K562 (cell line): ENCODE data around the gene TRAPPC2B. TPM values are rescaled to one million over a fixed set of nuclear protein-coding genes. Genes with fewer than 3 reads are reported as not detected.
A peak's percentile ranks its signal among the peaks of the same experiment; 100 is the strongest.

ENCODE experiments used
- ATF1 ChIP-seq, 2 experiments: fragments of 450-650 bp in 1 of 2; IDR thresholded peaks; 2 replicates each; pipeline ENCODE4 v1.6.1; 2016; ENCODE audit warnings: missing compliant biosample characterization in 1 of 2, missing genetic modification characterization in 1 of 2
- BRCA1 ChIP-seq, 2 experiments: fragments of 450-650 bp in 1 of 2; sonication (generic) in 1 of 2; formaldehyde crosslinking in 1 of 2; IDR thresholded peaks; 2 replicates each; pipeline versions ENCODE4 v1.5.0 to v1.6.1; 2017 to 2020; ENCODE audit warnings: mild to moderate bottlenecking in 1 of 2, missing genetic modification reagents in 1 of 2
- C11orf30 ChIP-seq: fragments of 450-650 bp; IDR thresholded peaks from 2 replicates; pipeline ENCODE4 v1.6.1; 2016; ENCODE audit warnings: low read depth, mild to moderate bottlenecking
- CBFA2T2 ChIP-seq: fragments of 450-650 bp; conservative IDR thresholded peaks from 2 replicates; pipeline ENCODE4 v1.6.1; 2017; ENCODE audit warnings: mild to moderate bottlenecking
- CREM ChIP-seq: IDR thresholded peaks from 2 replicates; pipeline ENCODE4 v1.6.1; 2014; ENCODE audit warnings: antibody characterized with exemption, low read depth
- EP400 ChIP-seq: fragments of 450-650 bp; IDR thresholded peaks from 2 replicates; pipeline ENCODE4 v1.6.1; 2017; ENCODE audit warnings: antibody characterized with exemption, mild to moderate bottlenecking, moderate library complexity
- ETV5 ChIP-seq: sonication (generic); formaldehyde crosslinking; IDR thresholded peaks from 2 replicates; pipeline ENCODE4 v1.4.0; 2020; ENCODE audit warnings: low read depth, mild to moderate bottlenecking, missing genetic modification reagents
- KHSRP ChIP-seq: fragments of 450-650 bp; IDR thresholded peaks from 2 replicates; pipeline ENCODE4 v1.6.1; 2017
- MYBL2 ChIP-seq, 2 experiments: fragments of 450-650 bp in 1 of 2; sonication (generic) in 1 of 2; formaldehyde crosslinking in 1 of 2; IDR thresholded peaks; 2 replicates each; pipeline versions ENCODE4 v1.6.1 to v1.8.1; 2017 to 2022; ENCODE audit warnings: borderline replicate concordance in 1 of 2, inconsistent platforms in 1 of 2, low read depth in 1 of 2, mild to moderate bottlenecking in 1 of 2, missing genetic modification reagents in 1 of 2, moderate library complexity in 1 of 2
- NFYB ChIP-seq: IDR thresholded peaks from 2 replicates; pipeline ENCODE4 v1.6.1; 2011; ENCODE audit warnings: mild to moderate bottlenecking, moderate library complexity; ENCODE audit not compliant: insufficient read length; ENCODE audit errors: extremely low read depth
- NRF1 ChIP-seq, 2 experiments: fragments of 450-650 bp; IDR thresholded peaks in 1 of 2; conservative IDR thresholded peaks in 1 of 2; 2 replicates each; pipeline ENCODE4 v1.6.1; 2014; ENCODE audit warnings: mild to moderate bottlenecking in 2 of 2
- RBM34 ChIP-seq: fragments of 200-400 bp; formaldehyde crosslinking; IDR thresholded peaks from 2 replicates; pipeline ENCODE4 v1.6.1; 2018; ENCODE audit warnings: low read length, borderline replicate concordance; ENCODE audit not compliant: insufficient read depth
- RFX1 ChIP-seq: fragments of 450-650 bp; IDR thresholded peaks from 2 replicates; pipeline ENCODE4 v1.6.1; 2016; ENCODE audit warnings: mild to moderate bottlenecking, moderate library complexity
- SIN3B ChIP-seq: fragments of 450-650 bp; IDR thresholded peaks from 2 replicates; pipeline ENCODE4 v1.6.1; 2017; ENCODE audit warnings: low read depth, mild to moderate bottlenecking, moderate library complexity
- SOX6 ChIP-seq: fragments of 450-650 bp; IDR thresholded peaks from 2 replicates; pipeline ENCODE4 v1.6.1; 2014; ENCODE audit warnings: mild to moderate bottlenecking
- SP1 ChIP-seq: sonication (generic); formaldehyde crosslinking; IDR thresholded peaks from 2 replicates; pipeline ENCODE4 v1.8.1; 2022; ENCODE audit warnings: mild to moderate bottlenecking, missing genetic modification reagents
- SRSF1 ChIP-seq: fragments of 200-400 bp; formaldehyde crosslinking; IDR thresholded peaks from 2 replicates; pipeline ENCODE4 v1.6.1; 2017; ENCODE audit warnings: mild to moderate bottlenecking, low read depth, low read length, moderate library complexity
- STAG1 ChIP-seq: sonication (generic); formaldehyde crosslinking; IDR thresholded peaks from 2 replicates; pipeline ENCODE4 v1.5.0; 2020; ENCODE audit warnings: missing genetic modification reagents, borderline replicate concordance
- TAF7 ChIP-seq: fragments of 450-650 bp; IDR thresholded peaks from 2 replicates; pipeline ENCODE4 v1.6.1; 2016; ENCODE audit warnings: missing genetic modification characterization, missing compliant biosample characterization
- ZBTB7A ChIP-seq: IDR thresholded peaks from 2 replicates; pipeline ENCODE4 v1.6.1; 2011; ENCODE audit warnings: low read depth, mild to moderate bottlenecking, low read length, moderate library complexity, borderline replicate concordance; ENCODE audit not compliant: control insufficient read depth
- ZNF12 ChIP-seq: sonication (generic); formaldehyde crosslinking; IDR thresholded peaks from 2 replicates; pipeline ENCODE4 v1.4.0; 2020; ENCODE audit warnings: mild to moderate bottlenecking, missing genetic modification reagents
- ZNF764 ChIP-seq: fragments of 250-450 bp; sonication (Bioruptor Pico); IDR thresholded peaks from 2 replicates; pipeline ENCODE4 v1.4.0; 2020; ENCODE audit warnings: low read depth, mild to moderate bottlenecking, moderate library complexity
- ZNF830 ChIP-seq: fragments of 250-450 bp; sonication (Bioruptor Pico); IDR thresholded peaks from 2 replicates; pipeline ENCODE4 v1.5.0; 2021; ENCODE audit warnings: mild to moderate bottlenecking
- polyA plus RNA-seq, 8 experiments: library from polyadenylated mRNA; depleted of rRNA in 4 of 8; stranded (reverse) in 5 of 8; unstranded in 3 of 8; fragments of >200 nt; fragmentation: Nextera tagmentation in 2 of 8; fragmentation: Illumina TruSeq in 1 of 8; extraction: Ambion mirVana in 2 of 8; extraction: Trizol in 1 of 8; gene quantifications; 2 replicates each; pipeline versions ENCODE4 v1.2.1 to v1.2.3, GENCODE V29; 2011 to 2014; ENCODE audit warnings: inconsistent platforms in 1 of 8, missing spikeins in 1 of 8
- total RNA-seq, 7 experiments: library from RNA; depleted of rRNA in 6 of 7; stranded (reverse); fragments of >200 nt in 6 of 7; fragmentation: Illumina TruSeq in 2 of 7; extraction: Trizol in 2 of 7; gene quantifications; 2 replicates each; pipeline versions ENCODE4 v1.2.1 to v1.2.3, GENCODE V29; 2011 to 2021; ENCODE audit warnings: low replicate concordance in 1 of 7
- TF ChIP-seq, protein P1 (sequence below): fragments of 250-450 bp; sonication (Bioruptor Pico); IDR thresholded peaks from 2 replicates; pipeline ENCODE4 v1.5.0; 2020; ENCODE audit warnings: mild to moderate bottlenecking, borderline replicate concordance
- TF ChIP-seq, protein P2 (sequence below): fragments of 250-450 bp; sonication (Bioruptor Pico); IDR thresholded peaks from 2 replicates; pipeline ENCODE4 v1.4.0; 2020; ENCODE audit warnings: mild to moderate bottlenecking

The TRAPPC2B gene
- total and polyA plus RNA-seq, 9 of the 15 experiments (the other 6 are each of a cell fraction or from before 2014, with no cell fraction given): 2.2 to 20.4 (median 4.6) TPM

DNA sequence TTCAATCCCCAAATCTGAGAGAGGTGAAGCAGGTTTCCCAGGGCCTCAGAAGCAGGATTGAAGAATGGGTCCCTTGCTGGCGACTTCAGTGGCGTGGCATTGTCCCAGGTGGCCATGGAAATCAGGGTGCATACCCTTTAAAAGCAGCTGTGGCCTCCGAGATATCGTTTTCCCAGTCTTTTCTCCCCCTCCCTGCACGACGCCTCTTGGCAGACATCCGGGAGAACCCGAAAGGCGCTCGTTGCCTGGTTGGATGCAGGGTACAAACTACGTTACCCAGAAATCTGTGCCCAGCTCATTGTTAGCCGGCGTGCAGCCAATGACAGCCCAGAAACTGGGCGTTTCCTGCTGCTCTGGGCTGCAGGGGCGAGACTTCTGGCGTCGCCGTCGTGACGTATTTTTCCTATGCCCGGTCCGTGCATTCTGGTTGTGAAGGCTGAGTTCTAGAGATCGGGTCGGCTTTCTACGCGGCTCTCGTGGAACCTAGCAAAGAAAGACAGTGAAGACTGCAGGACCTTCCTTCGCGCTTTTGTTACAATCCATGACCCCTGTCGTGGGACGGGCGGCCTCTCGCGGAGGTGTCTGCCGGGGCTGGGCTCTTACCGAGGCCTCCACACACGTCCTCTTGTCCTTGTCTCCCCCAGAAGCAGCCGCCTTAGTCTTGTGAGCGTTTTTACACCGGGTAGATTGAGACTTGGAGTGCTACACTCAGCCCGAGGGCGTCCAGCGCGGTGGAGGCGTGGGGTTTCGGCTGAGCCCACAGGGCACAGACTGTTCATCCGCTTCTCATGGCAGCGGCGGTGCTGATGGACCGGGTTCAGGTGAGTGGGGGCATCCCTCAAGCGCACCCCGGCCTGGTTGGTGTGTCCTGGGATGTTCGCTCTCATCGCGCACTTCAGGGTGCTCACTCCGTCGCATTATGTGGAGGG, 12.2 kb upstream of the TRAPPC2B start, which contains the start of gene ZNF304 (continued):
- TF ChIP-seq SOX6 (0 out of 2 replicates have a peak, but pooled peaks have one; percentile 27), ZNF830 (no peak), ETV5 (CRISPR knock-in tag) (0 out of 2 replicates have a peak, but pooled peaks have one; percentile 27), SP1 (CRISPR knock-in tag) (0 out of 2 replicates have a peak, but pooled peaks have one; percentile 38), STAG1 (0 out of 2 replicates have a peak, but pooled peaks have one; percentile 6), SIN3B (peak; percentile 86), MYBL2 (IDR thresholded peaks at IDR 0.05; ENCODE audit: low read depth) (no peak), MYBL2 (CRISPR knock-in tag; IDR thresholded peaks at IDR 0.05; ENCODE audit: borderline replicate concordance) (no peak), CREM (peak; percentile 99), RBM34 (no peak), EP400 (peak; percentile 15; the same call in 1 of the 2 replicates), NFYB (peak; percentile 58), TAF7 (tag) (0 out of 2 replicates have a peak, but pooled peaks have one; percentile 19), ATF1 (CRISPR knock-in tag; IDR thresholded peaks at IDR 0.05) (peak; percentile 73), ATF1 (tag; IDR thresholded peaks at IDR 0.05) (peak; percentile 98), NRF1 (conservative IDR thresholded peaks at IDR 0.05 in 1 of 2, IDR thresholded peaks at IDR 0.05 in 1 of 2) (peak; percentile 46 to 67; a peak in 3 of 4 replicates), SRSF1 (no peak), CBFA2T2 (no peak), ZBTB7A (no peak), C11orf30 (peak; percentile 91), KHSRP (peak; percentile 30; the same call in 1 of the 2 replicates), RFX1 (peak; percentile 11; the same call in 1 of the 2 replicates), BRCA1 (IDR thresholded peaks at IDR 0.05) (no peak), BRCA1 (CRISPR knock-in tag; IDR thresholded peaks at IDR 0.05) (no peak), ZNF12 (CRISPR knock-in tag) (0 out of 2 replicates have a peak, but pooled peaks have one; percentile 27), ZNF764 (no peak)
- TF ChIP-seq, protein P1, sequence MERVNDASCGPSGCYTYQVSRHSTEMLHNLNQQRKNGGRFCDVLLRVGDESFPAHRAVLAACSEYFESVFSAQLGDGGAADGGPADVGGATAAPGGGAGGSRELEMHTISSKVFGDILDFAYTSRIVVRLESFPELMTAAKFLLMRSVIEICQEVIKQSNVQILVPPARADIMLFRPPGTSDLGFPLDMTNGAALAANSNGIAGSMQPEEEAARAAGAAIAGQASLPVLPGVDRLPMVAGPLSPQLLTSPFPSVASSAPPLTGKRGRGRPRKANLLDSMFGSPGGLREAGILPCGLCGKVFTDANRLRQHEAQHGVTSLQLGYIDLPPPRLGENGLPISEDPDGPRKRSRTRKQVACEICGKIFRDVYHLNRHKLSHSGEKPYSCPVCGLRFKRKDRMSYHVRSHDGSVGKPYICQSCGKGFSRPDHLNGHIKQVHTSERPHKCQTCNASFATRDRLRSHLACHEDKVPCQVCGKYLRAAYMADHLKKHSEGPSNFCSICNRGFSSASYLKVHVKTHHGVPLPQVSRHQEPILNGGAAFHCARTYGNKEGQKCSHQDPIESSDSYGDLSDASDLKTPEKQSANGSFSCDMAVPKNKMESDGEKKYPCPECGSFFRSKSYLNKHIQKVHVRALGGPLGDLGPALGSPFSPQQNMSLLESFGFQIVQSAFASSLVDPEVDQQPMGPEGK (CRISPR knock-in tag): no peak
- TF ChIP-seq, protein P2, sequence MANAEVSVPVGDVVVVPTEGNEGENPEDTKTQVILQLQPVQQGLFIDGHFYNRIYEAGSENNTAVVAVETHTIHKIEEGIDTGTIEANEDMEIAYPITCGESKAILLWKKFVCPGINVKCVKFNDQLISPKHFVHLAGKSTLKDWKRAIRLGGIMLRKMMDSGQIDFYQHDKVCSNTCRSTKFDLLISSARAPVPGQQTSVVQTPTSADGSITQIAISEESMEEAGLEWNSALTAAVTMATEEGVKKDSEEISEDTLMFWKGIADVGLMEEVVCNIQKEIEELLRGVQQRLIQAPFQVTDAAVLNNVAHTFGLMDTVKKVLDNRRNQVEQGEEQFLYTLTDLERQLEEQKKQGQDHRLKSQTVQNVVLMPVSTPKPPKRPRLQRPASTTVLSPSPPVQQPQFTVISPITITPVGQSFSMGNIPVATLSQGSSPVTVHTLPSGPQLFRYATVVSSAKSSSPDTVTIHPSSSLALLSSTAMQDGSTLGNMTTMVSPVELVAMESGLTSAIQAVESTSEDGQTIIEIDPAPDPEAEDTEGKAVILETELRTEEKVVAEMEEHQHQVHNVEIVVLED (CRISPR knock-in tag): peak; percentile 69
